OCI-LY7 (cell line): ENCODE measurements around the gene TNKS1BP1. TPM values are rescaled to one million over a fixed set of nuclear protein-coding genes. Genes with fewer than 3 reads are reported as not detected.

Experiments
- BruUV-seq: library from RNA; stranded (reverse); fragments of 400-500 nt; replicated peaks from 2 replicates; lab custom pipeline; 2021; lab: Mats Ljungman, UMichigan
- CTCF ChIA-PET: fragments of 300-600 bp; sonication (Branson Sonifier 250); formaldehyde crosslinking; loops from one replicate; lab custom pipeline; 2022; ENCODE audit warnings: antibody characterized with exemption; ENCODE audit not compliant: unreplicated experiment; lab: Charles Lee
- POLR2A ChIA-PET: fragments of 300-600 bp; sonication (Branson Sonifier 250); formaldehyde crosslinking; loops from one replicate; lab custom pipeline; 2022; ENCODE audit warnings: antibody characterized with exemption; lab: Charles Lee
- DNase-seq: peaks from one replicate; pipeline ENCODE4 v3.0.0-alpha.2; 2015; ENCODE audit warnings: low spot score
- H2AFZ ChIP-seq: fragments of 200-600 bp; sonication (generic), shearing (Covaris generic); 2 replicates; pipeline ENCODE4 v1.6.1; 2014; ENCODE audit warnings: mild to moderate bottlenecking, antibody characterized with exemption, low read length, moderate library complexity
- H3K27ac ChIP-seq: fragments of 200-600 bp; sonication (generic); 2 replicates; pipeline ENCODE4 v1.5.1; 2014; ENCODE audit warnings: mixed run types, low read depth, mild to moderate bottlenecking, moderate library complexity, low read length, inconsistent platforms; ENCODE audit not compliant: poor library complexity, severe bottlenecking
- H3K36me3 ChIP-seq: fragments of 200-600 bp; sonication (generic); 2 replicates; pipeline ENCODE4 v1.6.1; 2014; ENCODE audit warnings: mild to moderate bottlenecking, antibody characterized with exemption, low read length, moderate library complexity, mixed read lengths; ENCODE audit not compliant: insufficient read depth
- H3K4me1 ChIP-seq: fragments of 200-600 bp; sonication (generic); 2 replicates; pipeline ENCODE4 v1.5.1; 2014; ENCODE audit warnings: mild to moderate bottlenecking, low read length; ENCODE audit not compliant: insufficient read depth, poor library complexity, severe bottlenecking
- H3K4me2 ChIP-seq: fragments of 200-600 bp; sonication (generic); 2 replicates; pipeline ENCODE4 v1.6.1; 2014; ENCODE audit warnings: mild to moderate bottlenecking, low read length
- H3K4me3 ChIP-seq: fragments of 200-600 bp; sonication (generic); 2 replicates; pipeline ENCODE4 v1.5.1; 2014; ENCODE audit warnings: mild to moderate bottlenecking, low read depth, low read length; ENCODE audit not compliant: poor library complexity, severe bottlenecking
- H3K79me2 ChIP-seq: fragments of 200-600 bp; sonication (generic); 2 replicates; pipeline ENCODE4 v1.6.1; 2016; ENCODE audit warnings: low read depth, mild to moderate bottlenecking, low read length, moderate library complexity, mixed read lengths; ENCODE audit not compliant: insufficient read depth
- H3K9me2 ChIP-seq: fragments of 200-600 bp; sonication (generic); 2 replicates; pipeline ENCODE4 v1.6.1; 2016; ENCODE audit warnings: mild to moderate bottlenecking, low read length, mixed read lengths; ENCODE audit not compliant: insufficient read depth
- H3K9me3 ChIP-seq: fragments of 200-600 bp; sonication (generic); 2 replicates; pipeline ENCODE4 v1.6.1; 2014; ENCODE audit warnings: mild to moderate bottlenecking, mixed run types, low read length, mixed read lengths
- H4K20me1 ChIP-seq: fragments of 200-600 bp; sonication (generic); 2 replicates; pipeline ENCODE4 v1.6.1; 2014; ENCODE audit warnings: mild to moderate bottlenecking, antibody characterized with exemption, low read length, moderate library complexity, mixed read lengths; ENCODE audit not compliant: insufficient read depth
- EZH2phosphoT487 ChIP-seq: fragments of 200-600 bp; sonication (generic); IDR thresholded peaks from 2 replicates; pipeline ENCODE4 v1.6.1; 2018; ENCODE audit warnings: low read depth, borderline replicate concordance, mild to moderate bottlenecking, mixed run types, antibody characterized with exemption, low read length, moderate library complexity, mixed read lengths
- intact Hi-C: fragments of 100-400 bp; cut with micrococcal nuclease; formaldehyde crosslinking; loops from one replicate; pipeline ENCODE4 v1.10.0; 2022; ENCODE audit not compliant: unreplicated experiment
- total RNA-seq, 2 experiments: library from RNA; depleted of rRNA in 1 of 2; stranded (reverse); fragments of >200 nt in 1 of 2; shearing (Covaris generic) in 1 of 2; gene quantifications; 2 replicates each; pipeline ENCODE4 v1.2.3, GENCODE V29; 2014 to 2022
- TF ChIP-seq, protein P1 (sequence below): fragments of 200-600 bp; sonication (generic); conservative IDR thresholded peaks from 2 replicates; pipeline ENCODE4 v1.5.1; 2014; ENCODE audit warnings: mild to moderate bottlenecking, antibody characterized with exemption, low read length, moderate library complexity, mixed read lengths

TNKS1BP1 gene
- total RNA-seq, 2 experiments from 2014 or later = 5.3 to 16.4 TPM

DNA sequence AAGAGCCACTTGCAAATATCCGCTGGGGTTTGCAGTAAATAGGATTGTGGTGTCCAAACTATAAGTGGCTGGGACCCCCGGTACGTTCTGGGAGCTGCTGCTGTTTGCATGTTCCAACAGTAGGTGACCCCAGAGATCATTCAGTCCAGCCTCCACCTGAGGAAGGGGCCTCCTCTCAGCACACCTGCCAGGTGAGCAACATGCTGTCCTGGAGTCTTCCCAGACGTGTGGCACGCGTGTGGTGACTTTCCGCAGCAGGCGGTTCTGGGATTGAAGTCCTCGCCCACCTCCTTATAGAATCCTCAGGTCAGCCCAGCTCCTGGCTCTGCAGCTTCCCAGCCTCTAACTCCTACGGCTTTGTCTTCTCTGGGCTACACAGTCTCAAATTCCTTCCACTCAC lies 20.1 kb upstream of the TNKS1BP1 start:
- Histone ChIP-seq H3K9me3 (no peaks in the 10 kb centered on the region), H3K4me3 (no peak overlapping the region), H3K4me1 (peaks cover 4% of the 10 kb centered on the region), H3K79me2 (no peaks in the 10 kb centered on the region), H2AFZ (peak overlapping the region; percentile 98), H3K36me3 (no peaks in the 10 kb centered on the region), H3K27ac (no peak overlapping the region), H4K20me1 (no peaks in the 10 kb centered on the region), H3K9me2 (no peaks in the 10 kb centered on the region), H3K4me2 (no peak overlapping the region)
- no peak for DNase-seq
- CTCF ChIA-PET = no interaction called here
- intact Hi-C loops = loop anchor here (1.0 to 5.0 kb wide), 4 partner anchors 112 to 296 kb away; partner anchors contain the start of gene TIMM10
- BruUV-seq = no TSS peak
- POLR2A ChIA-PET = no interaction called here
- TF ChIP-seq EZH2phosphoT487 = no peak
- TF ChIP-seq, protein P1, sequence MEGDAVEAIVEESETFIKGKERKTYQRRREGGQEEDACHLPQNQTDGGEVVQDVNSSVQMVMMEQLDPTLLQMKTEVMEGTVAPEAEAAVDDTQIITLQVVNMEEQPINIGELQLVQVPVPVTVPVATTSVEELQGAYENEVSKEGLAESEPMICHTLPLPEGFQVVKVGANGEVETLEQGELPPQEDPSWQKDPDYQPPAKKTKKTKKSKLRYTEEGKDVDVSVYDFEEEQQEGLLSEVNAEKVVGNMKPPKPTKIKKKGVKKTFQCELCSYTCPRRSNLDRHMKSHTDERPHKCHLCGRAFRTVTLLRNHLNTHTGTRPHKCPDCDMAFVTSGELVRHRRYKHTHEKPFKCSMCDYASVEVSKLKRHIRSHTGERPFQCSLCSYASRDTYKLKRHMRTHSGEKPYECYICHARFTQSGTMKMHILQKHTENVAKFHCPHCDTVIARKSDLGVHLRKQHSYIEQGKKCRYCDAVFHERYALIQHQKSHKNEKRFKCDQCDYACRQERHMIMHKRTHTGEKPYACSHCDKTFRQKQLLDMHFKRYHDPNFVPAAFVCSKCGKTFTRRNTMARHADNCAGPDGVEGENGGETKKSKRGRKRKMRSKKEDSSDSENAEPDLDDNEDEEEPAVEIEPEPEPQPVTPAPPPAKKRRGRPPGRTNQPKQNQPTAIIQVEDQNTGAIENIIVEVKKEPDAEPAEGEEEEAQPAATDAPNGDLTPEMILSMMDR = no peak

DNA sequence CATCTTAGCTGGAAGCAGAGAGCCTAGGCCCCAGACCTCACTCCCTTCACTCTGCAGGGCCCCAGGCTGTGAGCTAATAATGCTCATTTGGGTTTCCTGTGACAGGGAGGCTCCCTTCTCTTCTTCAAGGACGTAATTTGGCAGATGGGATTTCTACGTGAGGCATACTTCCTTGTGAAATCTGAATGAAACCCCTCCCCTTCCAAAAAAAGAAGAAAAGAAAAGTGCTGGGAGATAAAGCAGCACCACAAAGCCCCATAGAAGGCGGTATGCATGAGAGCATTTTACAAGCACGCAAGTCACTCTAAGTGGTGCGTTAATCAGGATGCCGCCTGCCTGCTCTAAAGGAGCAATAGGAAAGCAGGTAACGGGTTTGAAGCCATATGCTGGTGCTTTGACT lies 19.1 kb upstream of the TNKS1BP1 start:
- Histone ChIP-seq H3K4me2 (no peak overlapping the region), H3K36me3 (no peaks in the 10 kb centered on the region), H3K79me2 (no peaks in the 10 kb centered on the region), H3K9me3 (no peaks in the 10 kb centered on the region), H3K4me3 (no peak overlapping the region), H3K4me1 (peaks cover 4% of the 10 kb centered on the region), H3K9me2 (no peaks in the 10 kb centered on the region), H2AFZ (no peak overlapping the region), H4K20me1 (no peaks in the 10 kb centered on the region), H3K27ac (no peak overlapping the region)
- ChIA-PET CTCF (no interaction called here), POLR2A (interaction anchor here (0.6 kb wide), 1 partner anchor 68 kb away, joined by 7 read pairs; no protein-coding TSS in a partner anchor)
- no TSS peak for BruUV-seq
- TF ChIP-seq, protein P1 = no peak
- no peak for TF ChIP-seq EZH2phosphoT487
- intact Hi-C loops = no loop called here
- DNase-seq = no peak

DNA sequence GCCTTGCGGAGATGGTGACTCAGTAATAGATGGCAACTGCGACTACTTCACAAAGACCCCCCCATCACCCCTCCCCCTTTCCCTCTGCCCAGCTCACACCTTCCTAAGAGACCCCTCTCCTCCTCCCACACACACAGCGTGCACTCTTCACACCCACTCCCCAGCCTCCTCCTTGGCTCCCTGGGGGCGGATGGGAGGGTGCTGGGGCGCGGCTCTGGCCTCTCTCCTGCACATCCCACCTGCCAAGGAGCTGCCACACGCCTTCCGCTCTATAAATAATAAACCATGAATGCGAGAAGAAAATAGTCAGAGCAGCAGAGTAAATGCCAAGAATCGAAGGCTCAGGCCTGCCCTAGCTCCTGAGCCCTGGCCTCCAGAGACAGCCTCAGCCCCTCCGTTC lies 17.9 kb upstream of the TNKS1BP1 start:
- no peaks in the 10 kb centered on the region for H3K79me2 ChIP-seq
- intact Hi-C loops = no loop called here
- H3K9me3 ChIP-seq = no peaks in the 10 kb centered on the region
- CTCF ChIA-PET = no interaction called here
- no peak overlapping the region for H3K27ac ChIP-seq
- H4K20me1 ChIP-seq = no peaks in the 10 kb centered on the region
- no peak overlapping the region for H3K4me2 ChIP-seq
- peaks cover 4% of the 10 kb centered on the region for H3K4me1 ChIP-seq
- H3K9me2 ChIP-seq = no peaks in the 10 kb centered on the region
- POLR2A ChIA-PET = interaction anchor here (0.9 to 1.3 kb wide), 2 partner anchors 17 to 21 kb away, joined by 3 read pairs; no protein-coding TSS in a partner anchor
- H2AFZ ChIP-seq = no peak overlapping the region
- BruUV-seq = no TSS peak
- no peaks in the 10 kb centered on the region for H3K36me3 ChIP-seq
- TF ChIP-seq EZH2phosphoT487 = no peak
- TF ChIP-seq, protein P1 = no peak
- DNase-seq = no peak
- H3K4me3 ChIP-seq = no peak overlapping the region
